ENCODE measurements around the gene MRPS24.

The MRPS24 gene

GRCh38 chr7:43876976-43877745 is 7.8 kb upstream of the MRPS24 start:
- no peak for DNase-seq

DNA sequence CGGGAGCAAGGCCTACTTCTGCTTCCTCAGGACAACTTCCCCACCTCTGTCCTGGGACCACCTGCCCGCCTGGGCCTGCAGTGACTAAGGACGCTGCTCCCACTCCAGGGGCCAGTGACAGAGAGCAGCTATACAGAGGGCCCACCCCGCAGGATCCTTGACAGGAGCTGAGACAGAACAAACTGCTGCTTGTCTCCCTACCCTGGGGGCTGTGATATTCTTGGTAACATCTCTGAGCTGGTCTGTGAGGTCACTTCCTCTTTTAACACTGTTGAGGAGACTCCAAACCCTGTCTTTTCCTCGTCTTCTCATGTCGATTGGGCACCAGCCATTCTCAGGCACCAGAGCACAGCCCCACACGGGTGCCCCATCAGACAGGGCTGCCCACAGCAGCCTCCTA is 6.9 kb upstream of the MRPS24 start:
- no peak for DNase-seq

- DNase-seq = no peak
Measured at GRCh38 chr7:43873300-43873699, 4.0 kb upstream of the MRPS24 start.

DNA sequence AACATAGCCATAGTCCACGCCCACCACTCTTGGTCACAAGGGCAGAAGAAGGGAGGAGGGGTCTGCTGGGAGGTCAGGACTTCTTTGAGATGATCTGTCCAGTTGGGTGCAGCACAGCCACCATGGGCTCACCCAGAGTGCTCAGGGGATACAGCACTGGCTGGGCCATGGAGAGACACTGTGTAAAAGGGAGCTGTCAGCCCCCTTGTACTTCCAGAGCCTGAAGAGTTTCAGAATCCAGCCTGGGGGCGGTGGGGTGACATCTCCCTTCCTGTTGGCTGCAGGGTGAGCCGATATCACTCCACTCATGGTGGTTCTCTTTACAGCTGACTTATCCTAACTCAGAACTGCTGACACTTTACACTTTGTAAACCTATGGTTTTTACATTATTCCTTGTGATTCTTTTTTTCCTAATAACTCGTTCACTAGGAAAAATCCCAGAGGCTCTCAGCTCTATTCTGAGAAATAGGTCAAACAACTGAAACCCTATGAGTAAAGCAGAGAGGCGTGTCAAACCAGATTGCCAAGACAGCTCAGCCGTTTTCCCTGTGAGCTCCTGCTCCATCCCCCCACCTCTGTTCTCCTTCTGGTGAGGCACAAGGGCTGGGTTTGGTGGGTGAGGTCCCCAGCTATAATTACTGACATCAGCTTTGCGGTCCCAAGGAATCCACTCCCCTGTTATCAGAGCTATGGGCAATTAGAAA is 3.2 kb upstream of the MRPS24 start:
- DNase-seq = no peak

DNA sequence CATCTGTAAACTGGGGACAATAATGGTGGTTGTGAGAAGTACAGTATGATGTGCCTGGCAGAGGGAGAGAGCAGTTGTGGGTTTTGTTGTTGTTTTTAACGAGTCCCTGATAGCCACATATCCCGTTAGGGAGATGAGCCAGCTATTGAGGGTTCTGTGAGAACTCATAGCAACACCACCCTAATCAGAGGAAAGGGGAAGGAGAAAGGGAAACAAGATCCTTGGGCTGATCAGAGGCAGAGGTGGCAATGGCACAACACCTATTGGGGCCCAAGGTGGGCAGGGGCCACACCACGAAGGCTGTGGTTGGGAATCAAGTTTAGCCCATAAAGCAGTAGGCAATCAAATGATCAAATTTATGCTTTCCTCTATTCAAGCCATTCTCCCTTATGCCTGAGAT is 1.7 kb upstream of the MRPS24 start:
- no peak for DNase-seq

- no peak for DNase-seq
Measured at GRCh38 chr7:43870316-43870715, 999 bp upstream of the MRPS24 start.

DNA sequence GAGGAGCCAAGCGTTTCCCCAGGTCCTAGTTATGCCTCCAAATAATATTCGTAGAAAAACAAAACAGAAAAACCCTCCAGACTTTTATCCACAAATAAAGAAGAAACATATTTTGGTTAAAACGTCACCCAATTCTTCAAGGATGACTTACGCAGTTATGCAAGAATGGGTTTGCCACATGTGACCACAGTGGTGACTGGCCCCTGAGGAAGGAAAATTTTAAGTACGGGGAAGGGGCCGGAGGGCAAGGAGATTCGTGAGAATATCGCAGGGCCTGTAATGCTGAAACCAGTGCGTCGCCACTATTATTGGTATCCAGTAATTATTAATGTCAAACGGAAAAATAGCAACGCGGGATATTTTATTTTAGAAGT is 537 bp upstream of the MRPS24 start:
- DNase-seq = no peak

- no peak for DNase-seq
Measured at GRCh38 chr7:43868681-43869005, 674 bp downstream of the MRPS24 start.

GRCh38 chr7:43868181-43868580 is 1.1 kb downstream of the MRPS24 start:
- DNase-seq = no peak

- DNase-seq = no peak
Measured at GRCh38 chr7:43865277-43865676, 4.0 kb downstream of the MRPS24 start.

DNA sequence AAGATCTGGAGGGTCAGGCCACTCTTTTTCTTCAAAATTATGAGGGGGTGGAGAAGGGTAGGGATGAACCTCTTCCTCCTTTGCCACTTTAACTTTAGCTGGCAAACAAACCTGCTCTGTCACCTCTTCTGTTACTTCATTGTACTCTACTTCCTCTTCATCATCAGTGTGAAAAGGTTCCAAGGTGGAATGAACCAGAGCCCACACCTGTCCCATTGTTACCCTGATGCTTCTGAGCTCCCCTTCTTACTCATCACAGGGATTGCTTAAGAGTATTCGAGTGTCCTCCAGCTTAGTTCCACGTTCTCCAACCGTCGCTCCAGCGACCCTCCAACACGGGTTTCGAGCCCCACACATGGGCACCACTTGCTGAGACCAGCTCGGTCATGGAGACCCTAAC is 5.2 kb downstream of the MRPS24 start:
- no peak for DNase-seq

DNA sequence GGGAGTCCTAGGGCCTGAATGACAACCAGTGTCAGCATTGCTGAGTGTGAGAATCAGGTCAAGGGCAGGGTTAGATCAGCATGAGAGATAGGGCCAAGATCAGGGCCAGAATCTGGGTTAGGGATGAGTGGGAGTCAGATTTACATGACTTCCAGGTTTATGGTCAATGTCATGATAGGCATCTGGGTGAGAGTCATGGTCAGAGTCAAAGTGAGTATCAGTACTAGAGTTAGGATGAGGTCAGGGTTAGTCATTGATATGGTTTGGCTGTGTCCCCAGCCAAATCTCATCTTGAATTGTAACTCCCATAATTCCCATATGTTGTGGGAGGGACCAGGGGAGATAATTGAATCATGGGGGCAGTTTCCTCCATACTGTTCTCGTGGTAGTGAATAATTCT is 12.3 kb downstream of the MRPS24 start:
- no peak for DNase-seq

GRCh38 chr7:43856316-43856715 is 13.0 kb downstream of the MRPS24 start:
- no peak for DNase-seq

- DNase-seq = no peak
Measured at GRCh38 chr7:43855176-43855575, 14.1 kb downstream of the MRPS24 start.

- DNase-seq = no peak
Measured at GRCh38 chr7:43851805-43852204, 17.5 kb downstream of the MRPS24 start.

- DNase-seq = no peak
Measured at GRCh38 chr7:43850348-43851116, 18.8 kb downstream of the MRPS24 start.

GRCh38 chr7:43849047-43849446 is 20.3 kb downstream of the MRPS24 start:
- no peak for DNase-seq

GRCh38 chr7:43847496-43847895 is 21.8 kb downstream of the MRPS24 start:
- DNase-seq = no peak

DNA sequence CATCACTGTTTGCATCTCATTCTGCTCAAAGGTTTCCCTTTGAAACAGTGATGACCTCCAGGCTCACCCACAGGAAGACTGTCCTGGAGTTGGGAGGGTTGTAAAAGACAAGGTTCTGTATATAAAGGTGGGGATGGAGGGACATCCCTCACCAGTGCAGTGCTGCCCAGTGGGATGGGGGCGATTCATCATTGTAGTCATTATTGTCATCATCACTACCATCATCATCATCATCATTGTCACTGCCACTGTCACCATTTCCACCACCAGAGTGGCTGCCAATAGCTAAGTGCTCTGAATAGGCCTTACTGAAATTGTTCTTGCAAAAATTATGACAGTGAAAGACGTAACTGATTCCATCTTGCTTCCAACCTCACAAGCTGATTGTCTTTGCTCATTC is 24.7 kb downstream of the MRPS24 start:
- DNase-seq = no peak

GRCh38 chr7:43844257-43844656 is 25.1 kb downstream of the MRPS24 start:
- DNase-seq = no peak

GRCh38 chr7:43843296-43843695 is 26.0 kb downstream of the MRPS24 start:
- DNase-seq = no peak

DNA sequence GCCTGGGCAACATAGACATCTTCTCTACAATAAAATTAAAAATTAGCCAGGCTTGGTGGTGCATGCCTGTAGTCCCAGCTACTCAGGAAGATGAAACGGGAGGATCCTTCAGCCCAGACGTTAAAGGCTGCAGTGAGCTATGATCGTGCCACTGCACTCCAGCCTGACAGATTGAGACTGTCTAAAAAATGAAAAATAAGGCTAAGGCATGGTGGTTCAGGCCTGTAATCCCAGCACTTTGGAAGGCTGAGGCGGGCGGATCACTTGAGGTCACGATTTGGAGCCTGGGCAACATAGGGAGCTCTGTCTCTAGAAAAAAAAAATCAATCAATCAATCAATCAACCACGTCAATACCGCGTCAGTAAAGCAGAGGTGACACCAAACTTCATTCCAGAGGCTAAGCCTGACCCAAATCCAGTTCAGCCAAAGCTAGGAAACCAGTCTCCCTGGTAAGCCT is 31.1 kb downstream of the MRPS24 start:
- DNase-seq = no peak

DNA sequence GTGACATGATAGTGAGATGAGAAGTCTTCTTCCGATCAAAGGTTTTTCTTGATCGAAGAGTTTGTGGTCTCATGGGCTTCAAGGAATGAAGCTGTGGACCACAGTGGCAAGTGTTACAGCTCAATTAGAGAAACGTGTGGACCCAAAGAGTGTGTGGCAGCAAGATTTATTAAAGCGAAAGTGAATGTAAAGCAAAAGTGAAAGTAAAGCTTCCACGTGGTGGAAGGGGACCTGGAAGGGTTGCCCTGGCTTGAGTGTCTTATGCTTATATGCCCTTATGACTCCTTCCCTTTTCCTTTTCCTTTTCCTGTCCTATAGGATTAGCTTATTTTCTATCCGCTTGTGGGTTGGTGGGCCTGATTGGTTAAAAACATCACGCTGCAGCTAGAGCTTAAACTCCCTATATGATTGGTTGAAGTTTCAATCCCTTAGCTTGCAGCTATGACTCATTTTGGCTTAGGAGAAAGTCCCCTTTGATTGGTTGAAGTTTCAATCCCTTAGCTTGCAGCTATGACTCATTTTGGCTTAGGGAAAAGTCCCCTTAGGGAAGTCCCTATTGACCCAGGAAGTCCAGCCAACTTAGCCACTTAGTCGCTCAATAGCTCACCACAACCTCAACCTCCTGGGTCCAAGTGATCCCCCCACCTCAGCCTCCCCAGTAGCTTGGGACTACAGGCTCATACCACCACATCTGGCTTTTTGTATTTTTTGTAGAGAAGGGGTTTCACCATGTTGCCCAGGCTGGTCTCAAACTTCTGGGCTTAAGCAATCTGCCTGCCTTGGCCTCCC is 34.7 kb downstream of the MRPS24 start:
- DNase-seq = no peak
